T47D (cell line): ENCODE results near the gene SHROOM4.

Experiments used
- DNase-seq, 2 experiments: peaks; one replicate each; pipeline versions ENCODE4 v3.0.0 to v3.0.0-alpha.2; 2011 to 2012; ENCODE audit warnings: low read depth in 1 of 2, low spot score in 1 of 2
- JUND ChIP-seq: IDR thresholded peaks from 2 replicates; pipeline ENCODE4 v1.6.1; 2012; ENCODE audit warnings: low read depth
- in situ Hi-C: cut with HindIII; loops from 2 replicates; pipeline ENCODE4 v1.10.0; 2016; ENCODE audit warnings: low sequenced_read_pairs, low pct_unique_long_range_greater_than_20kb

SHROOM4 gene

GRCh38 chrX:50577326-50577725 is 236.7 kb downstream of the SHROOM4 start:
- in situ Hi-C loops = no loop called here
- no peak for TF ChIP-seq JUND
- no peak for DNase-seq

GRCh38 chrX:50567636-50568035 is 246.4 kb downstream of the SHROOM4 start:
- DNase-seq = no peak
- in situ Hi-C loops = no loop called here
- no peak for TF ChIP-seq JUND

GRCh38 chrX:50565718-50566117 is 248.3 kb downstream of the SHROOM4 start:
- DNase-seq = no peak
- in situ Hi-C loops = no loop called here
- no peak for TF ChIP-seq JUND
